Liver (tissue), 9 donors: ENCODE results near the gene SDK2. TPM values are rescaled to one million over a fixed set of nuclear protein-coding genes. Genes with fewer than 3 reads are reported as not detected.

Experiments
- DNase-seq: peaks from one replicate; pipeline ENCODE4 v3.0.0-alpha.2; 2017; ENCODE audit warnings: low spot score
- H3K27ac ChIP-seq, 2 donors: one replicate each; pipeline ENCODE4 v1.7.0; 2013; ENCODE audit warnings: inconsistent platforms in 2 of 2, low read length in 2 of 2, control low read depth in 1 of 2, low read depth in 1 of 2, mild to moderate bottlenecking in 1 of 2
- H3K27me3 ChIP-seq, 4 donors: one replicate each; pipeline versions ENCODE4 v1.6.1 to v1.7.0; 2013; ENCODE audit warnings: low read length in 3 of 4, inconsistent platforms in 1 of 4, mild to moderate bottlenecking in 1 of 4, moderate library complexity in 1 of 4; ENCODE audit not compliant: control insufficient read depth in 4 of 4, insufficient read depth in 4 of 4
- H3K36me3 ChIP-seq, 4 donors: one replicate each; pipeline versions ENCODE4 v1.6.1 to v1.7.0; 2013; ENCODE audit warnings: low read length in 3 of 4, mild to moderate bottlenecking in 3 of 4, low read depth in 1 of 4, moderate library complexity in 1 of 4; ENCODE audit not compliant: control insufficient read depth in 4 of 4, insufficient read depth in 3 of 4
- H3K4me1 ChIP-seq, 4 donors: one replicate each; pipeline versions ENCODE4 v1.6.1 to v1.7.0; 2013; ENCODE audit warnings: low read length in 3 of 4, mild to moderate bottlenecking in 3 of 4, moderate library complexity in 1 of 4; ENCODE audit not compliant: control insufficient read depth in 4 of 4, insufficient read depth in 4 of 4
- H3K4me3 ChIP-seq, 3 donors: one replicate each; pipeline versions ENCODE4 v1.6.1 to v1.7.0; 2013; ENCODE audit warnings: low read length in 3 of 3, control low read depth in 1 of 3, low read depth in 1 of 3, mild to moderate bottlenecking in 1 of 3
- H3K9ac ChIP-seq, 2 donors: one replicate each; pipeline ENCODE4 v1.7.0; 2013; ENCODE audit warnings: low read length in 2 of 2, mild to moderate bottlenecking in 2 of 2, moderate library complexity in 2 of 2, control low read depth in 1 of 2, low read depth in 1 of 2
- H3K9me3 ChIP-seq, 4 donors: one replicate each; pipeline versions ENCODE4 v1.6.1 to v1.7.0; 2013; ENCODE audit warnings: low read length in 3 of 4; ENCODE audit not compliant: control insufficient read depth in 4 of 4
- ATF3 ChIP-seq: IDR thresholded peaks from 2 replicates; pipeline ENCODE4 v1.6.1; 2016; ENCODE audit warnings: antibody characterized with exemption
- CTCF ChIP-seq: fragments of 150-350 bp; IDR thresholded peaks from 2 replicates; pipeline ENCODE4 v1.5.1; 2017; ENCODE audit warnings: improper control_type of control experiment, low read depth, low read length; ENCODE audit not compliant: missing input control
- EGR1 ChIP-seq, 2 donors: IDR thresholded peaks; 2 replicates each; pipeline ENCODE4 v1.6.1; 2016 to 2018; ENCODE audit warnings: antibody characterized with exemption in 2 of 2, low read depth in 2 of 2
- FOXA1 ChIP-seq: IDR thresholded peaks from 2 replicates; pipeline ENCODE4 v1.6.1; 2016; ENCODE audit warnings: antibody characterized with exemption
- FOXA2 ChIP-seq: IDR thresholded peaks from 2 replicates; pipeline ENCODE4 v1.6.1; 2016; ENCODE audit warnings: antibody characterized with exemption
- GABPA ChIP-seq, 2 donors: IDR thresholded peaks in 1 of 2; conservative IDR thresholded peaks in 1 of 2; 2 replicates each; pipeline ENCODE4 v1.6.1; 2016; ENCODE audit warnings: antibody characterized with exemption in 2 of 2, mild to moderate bottlenecking in 1 of 2, moderate library complexity in 1 of 2
- HNF4A ChIP-seq, 2 donors: conservative IDR thresholded peaks; 2 replicates each; pipeline ENCODE4 v1.6.1; 2016; ENCODE audit warnings: antibody characterized with exemption in 2 of 2, mild to moderate bottlenecking in 2 of 2
- HNF4G ChIP-seq: IDR thresholded peaks from 2 replicates; pipeline ENCODE4 v1.6.1; 2016; ENCODE audit warnings: antibody characterized with exemption
- JUND ChIP-seq, 2 donors: IDR thresholded peaks; 2 replicates each; pipeline ENCODE4 v1.6.1; 2016; ENCODE audit warnings: antibody characterized with exemption in 2 of 2
- MAX ChIP-seq: IDR thresholded peaks from 2 replicates; pipeline ENCODE4 v1.6.1; 2016; ENCODE audit warnings: antibody characterized with exemption
- NR2F2 ChIP-seq: IDR thresholded peaks from 2 replicates; pipeline ENCODE4 v1.6.1; 2016; ENCODE audit warnings: antibody characterized with exemption
- RAD21 ChIP-seq, 2 donors: IDR thresholded peaks; 2 replicates each; pipeline ENCODE4 v1.6.1; 2016; ENCODE audit warnings: antibody characterized with exemption in 2 of 2, mild to moderate bottlenecking in 2 of 2
- REST ChIP-seq: IDR thresholded peaks from 2 replicates; pipeline ENCODE4 v1.6.1; 2016; ENCODE audit warnings: antibody characterized with exemption, mild to moderate bottlenecking
- RXRA ChIP-seq, 2 donors: IDR thresholded peaks; 2 replicates each; pipeline ENCODE4 v1.6.1; 2017 to 2018; ENCODE audit warnings: antibody characterized with exemption in 2 of 2, mild to moderate bottlenecking in 1 of 2
- SP1 ChIP-seq: IDR thresholded peaks from 2 replicates; pipeline ENCODE4 v1.6.1; 2018; ENCODE audit warnings: antibody characterized with exemption, mild to moderate bottlenecking
- TAF1 ChIP-seq: conservative IDR thresholded peaks from 2 replicates; pipeline ENCODE4 v1.6.1; 2016; ENCODE audit warnings: antibody characterized with exemption, mild to moderate bottlenecking
- YY1 ChIP-seq: IDR thresholded peaks from 2 replicates; pipeline ENCODE4 v1.6.1; 2016; ENCODE audit warnings: antibody characterized with exemption, mild to moderate bottlenecking
- ZBTB33 ChIP-seq: IDR thresholded peaks from 2 replicates; pipeline ENCODE4 v1.6.1; 2016; ENCODE audit warnings: antibody characterized with exemption
- WGBS: extraction: QIAGEN DNeasy Blood & Tissue Kit; methylation state at CpG from one replicate; pipeline ENCODE4 v1.1.7; 2013; 5-methylcytosine and 5-hydroxymethylcytosine counted together
- polyA plus RNA-seq, 2 donors: library from polyadenylated mRNA; stranded (reverse) in 1 of 2; unstranded in 1 of 2; fragments of 200-250 nt in 1 of 2; fragments of >200 nt in 1 of 2; fragmentation: Nextera tagmentation in 1 of 2; extraction: Ambion mirVana in 1 of 2; gene quantifications; one replicate each; pipeline versions ENCODE4 v1.2.1 to v1.2.3, GENCODE V29; 2013 to 2015
- total RNA-seq, 2 donors: library from RNA; depleted of rRNA; stranded (reverse); fragments of >200 nt; gene quantifications; one replicate each; pipeline ENCODE4 v1.2.3, GENCODE V29; 2014
- donor health status: healthy.
- donor health status: healthy.
- donor health status: healthy.
- donor health status: healthy.
- donor health status: healthy.

Gene SDK2
- total and polyA plus RNA-seq, 4 donors, result 0.05 to 0.42 (median 0.10) TPM

GRCh38 chr17:73485130-73485529 is 159.1 kb downstream of the SDK2 start:
- Histone ChIP-seq H3K27me3 (peaks cover 0 to 3% (median 0%) of the 10 kb centered on the region in 4 donors), H3K27ac (no peak overlapping the region), H3K4me3 (no peak overlapping the region), H3K4me1 (no peaks in the 10 kb centered on the region), H3K9me3 (peaks cover 0 to 6% (median 0%) of the 10 kb centered on the region in 4 donors), H3K36me3 (no peaks in the 10 kb centered on the region), H3K9ac (no peak overlapping the region)
- no peak for TF ChIP-seq SP1
- TF ChIP-seq HNF4A (conservative IDR thresholded peaks at IDR 0.05), result no peak
- TF ChIP-seq TAF1, result no peak
- TF ChIP-seq CTCF, result no peak
- TF ChIP-seq REST, result no peak
- no peak for TF ChIP-seq RXRA (IDR thresholded peaks at IDR 0.05)
- TF ChIP-seq MAX, result no peak
- no peak for TF ChIP-seq GABPA (IDR thresholded peaks at IDR 0.05 in 1 of 2, conservative IDR thresholded peaks at IDR 0.05 in 1 of 2)
- TF ChIP-seq ZBTB33, result no peak
- no peak for TF ChIP-seq YY1
- TF ChIP-seq JUND (IDR thresholded peaks at IDR 0.05), result no peak
- TF ChIP-seq HNF4G, result no peak
- no peak for TF ChIP-seq ATF3
- no peak for TF ChIP-seq NR2F2
- TF ChIP-seq RAD21 (IDR thresholded peaks at IDR 0.05), result no peak
- TF ChIP-seq EGR1 (IDR thresholded peaks at IDR 0.05; ENCODE audit: low read depth in 2 of 2), result no peak
- no peak for TF ChIP-seq FOXA2
- TF ChIP-seq FOXA1, result no peak
- 82% methylated on average over 6 of the region's 6 CpGs for WGBS
- no peak for DNase-seq
